ENCODE data around the gene NUP210. TPM values are rescaled to one million over a fixed set of nuclear protein-coding genes. Genes with fewer than 3 reads are reported as not detected.

The NUP210 gene
- total RNA-seq, 1 donor from 2014 or later, result 3.0 TPM

DNA sequence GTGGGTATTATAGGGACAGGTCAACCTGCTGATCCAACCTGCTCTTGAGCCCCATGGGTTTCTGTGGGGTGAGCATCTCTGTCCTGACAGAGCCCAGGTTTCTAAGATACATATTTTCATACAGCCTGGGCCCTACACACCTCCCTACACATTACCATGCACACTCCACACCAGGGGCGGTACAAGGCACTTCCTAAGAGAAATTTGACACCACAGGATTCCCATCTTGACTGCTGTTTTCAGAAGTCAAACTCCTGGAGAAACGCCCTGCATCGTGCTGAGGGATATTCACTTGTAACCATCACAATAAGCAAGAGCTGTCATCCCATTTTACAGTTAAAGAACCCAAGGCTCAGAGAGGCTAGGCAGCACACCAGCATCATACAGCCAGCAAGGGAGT lies 50.1 kb downstream of the NUP210 start:
- H3K4me3 Mint-ChIP-seq (ENCODE audit: unreplicated experiment), result no peak overlapping the region
- H3K27ac Mint-ChIP-seq (ENCODE audit: unreplicated experiment), result no peak overlapping the region
- TF ChIP-seq, protein P1, sequence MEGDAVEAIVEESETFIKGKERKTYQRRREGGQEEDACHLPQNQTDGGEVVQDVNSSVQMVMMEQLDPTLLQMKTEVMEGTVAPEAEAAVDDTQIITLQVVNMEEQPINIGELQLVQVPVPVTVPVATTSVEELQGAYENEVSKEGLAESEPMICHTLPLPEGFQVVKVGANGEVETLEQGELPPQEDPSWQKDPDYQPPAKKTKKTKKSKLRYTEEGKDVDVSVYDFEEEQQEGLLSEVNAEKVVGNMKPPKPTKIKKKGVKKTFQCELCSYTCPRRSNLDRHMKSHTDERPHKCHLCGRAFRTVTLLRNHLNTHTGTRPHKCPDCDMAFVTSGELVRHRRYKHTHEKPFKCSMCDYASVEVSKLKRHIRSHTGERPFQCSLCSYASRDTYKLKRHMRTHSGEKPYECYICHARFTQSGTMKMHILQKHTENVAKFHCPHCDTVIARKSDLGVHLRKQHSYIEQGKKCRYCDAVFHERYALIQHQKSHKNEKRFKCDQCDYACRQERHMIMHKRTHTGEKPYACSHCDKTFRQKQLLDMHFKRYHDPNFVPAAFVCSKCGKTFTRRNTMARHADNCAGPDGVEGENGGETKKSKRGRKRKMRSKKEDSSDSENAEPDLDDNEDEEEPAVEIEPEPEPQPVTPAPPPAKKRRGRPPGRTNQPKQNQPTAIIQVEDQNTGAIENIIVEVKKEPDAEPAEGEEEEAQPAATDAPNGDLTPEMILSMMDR (IDR thresholded peaks at IDR 0.05; ENCODE audit: unreplicated experiment), result no peak
- no peaks in the 10 kb centered on the region for H3K36me3 Mint-ChIP-seq (ENCODE audit: low read depth, unreplicated experiment)
- DNase-seq (ENCODE audit: low spot score), result no peak
- no peaks in the 10 kb centered on the region for H3K9me3 Mint-ChIP-seq (ENCODE audit: unreplicated experiment)
- no peaks in the 10 kb centered on the region for H3K4me1 Mint-ChIP-seq (ENCODE audit: unreplicated experiment)
- H3K27me3 Mint-ChIP-seq (ENCODE audit: unreplicated experiment), result peaks cover 2% of the 10 kb centered on the region

DNA sequence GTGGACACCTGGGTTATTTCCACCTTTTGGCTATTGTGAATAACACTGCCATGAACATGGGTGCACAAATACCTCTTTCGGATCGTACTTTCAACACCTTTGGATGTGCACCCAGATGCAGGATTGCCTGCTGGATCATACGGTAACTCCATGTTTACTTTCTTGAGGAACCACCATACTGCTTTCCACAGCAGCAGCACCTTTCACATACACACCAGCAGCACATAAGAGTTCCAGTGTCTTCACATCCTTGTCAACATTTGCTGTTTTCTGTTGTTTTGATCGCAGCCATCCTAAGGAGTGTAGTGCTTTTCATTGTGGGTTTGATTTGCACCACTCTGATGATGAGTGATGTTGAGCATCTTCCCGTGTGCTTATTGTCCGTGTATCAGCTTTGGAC lies 51.3 kb downstream of the NUP210 start:
- H3K9me3 Mint-ChIP-seq (ENCODE audit: unreplicated experiment), result no peaks in the 10 kb centered on the region
- no peak overlapping the region for H3K27ac Mint-ChIP-seq (ENCODE audit: unreplicated experiment)
- H3K4me1 Mint-ChIP-seq (ENCODE audit: unreplicated experiment), result no peaks in the 10 kb centered on the region
- DNase-seq (ENCODE audit: low spot score), result no peak
- TF ChIP-seq, protein P1 (IDR thresholded peaks at IDR 0.05; ENCODE audit: unreplicated experiment), result no peak
- H3K4me3 Mint-ChIP-seq (ENCODE audit: unreplicated experiment), result no peak overlapping the region
- H3K27me3 Mint-ChIP-seq (ENCODE audit: unreplicated experiment), result peaks cover 2% of the 10 kb centered on the region
- H3K36me3 Mint-ChIP-seq (ENCODE audit: low read depth, unreplicated experiment), result no peaks in the 10 kb centered on the region

DNA sequence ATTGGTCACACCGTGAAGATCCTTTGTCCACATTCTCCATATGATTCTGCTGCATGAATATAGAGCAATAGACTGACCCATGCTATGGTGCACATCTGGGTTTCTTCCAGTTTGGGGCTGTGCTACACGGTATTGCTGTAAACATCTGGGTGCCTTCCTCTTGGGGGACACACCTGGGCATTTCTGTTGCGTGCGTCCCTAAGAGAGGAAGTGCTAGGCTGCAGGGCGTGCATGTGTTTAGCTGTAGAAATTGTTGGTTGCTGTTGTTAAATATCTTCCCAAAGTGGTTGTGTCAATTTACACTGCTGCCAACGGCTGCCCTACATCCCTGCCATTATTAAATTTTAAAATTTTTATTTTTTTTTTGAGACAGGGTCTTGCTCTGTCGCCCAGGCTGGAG lies 52.4 kb downstream of the NUP210 start:
- TF ChIP-seq, protein P1 (IDR thresholded peaks at IDR 0.05; ENCODE audit: unreplicated experiment), result no peak
- no peak for DNase-seq (ENCODE audit: low spot score)
- Mint-ChIP-seq H3K36me3 (ENCODE audit: low read depth, unreplicated experiment) (no peaks in the 10 kb centered on the region), H3K9me3 (ENCODE audit: unreplicated experiment) (no peaks in the 10 kb centered on the region), H3K27ac (ENCODE audit: unreplicated experiment) (no peak overlapping the region), H3K4me3 (ENCODE audit: unreplicated experiment) (no peak overlapping the region), H3K27me3 (ENCODE audit: unreplicated experiment) (peaks cover 4% of the 10 kb centered on the region), H3K4me1 (ENCODE audit: unreplicated experiment) (peaks cover 2% of the 10 kb centered on the region)

DNA sequence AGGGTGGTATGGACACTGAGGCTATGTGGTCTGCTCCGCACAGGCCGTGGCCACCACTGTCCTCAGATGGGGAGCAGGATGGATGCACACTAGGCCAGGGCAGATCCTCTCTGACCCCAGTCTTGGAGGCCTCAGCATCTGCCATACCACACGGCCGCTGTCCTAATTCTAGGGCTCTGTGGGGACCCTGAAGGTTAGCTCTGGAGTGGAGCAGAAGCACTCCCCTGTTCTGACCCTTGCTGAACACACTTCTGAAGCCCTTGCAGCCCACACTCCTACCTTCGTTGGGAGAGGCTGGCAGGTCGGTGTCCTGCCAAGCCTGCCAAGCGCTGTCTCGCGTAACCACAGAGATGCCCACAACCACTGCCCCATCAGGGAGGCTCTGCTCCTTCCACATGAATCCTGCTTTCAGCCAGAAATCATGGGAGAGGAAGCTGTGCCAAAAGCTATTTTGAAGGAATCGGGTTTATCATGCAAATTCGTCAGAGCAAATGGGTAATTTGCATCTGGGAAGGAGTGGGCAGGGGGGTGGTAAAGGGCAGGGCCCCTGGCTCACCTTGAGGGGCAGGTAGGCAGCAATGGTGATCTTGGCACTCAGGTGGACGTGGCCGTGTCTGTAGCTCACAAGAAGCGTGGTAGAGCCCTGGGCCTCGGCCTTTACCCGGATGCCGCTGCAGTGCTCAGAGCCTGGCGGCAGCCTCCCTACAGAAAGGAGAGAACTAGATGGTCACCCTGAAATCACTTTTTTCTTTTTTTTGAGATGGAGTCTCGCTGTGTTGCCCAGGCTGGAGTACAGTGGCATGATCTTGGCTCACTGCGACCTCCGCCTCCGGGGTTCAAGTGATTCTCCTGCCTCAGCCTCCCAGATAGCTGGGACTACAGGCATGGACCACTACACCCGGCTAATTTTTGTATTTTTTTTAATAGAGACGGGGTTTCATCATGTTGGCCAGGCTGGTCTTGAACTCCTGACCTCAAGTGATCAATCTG lies 54.4 kb downstream of the NUP210 start:
- H3K27me3 Mint-ChIP-seq (ENCODE audit: unreplicated experiment), result peaks cover 2% of the 10 kb centered on the region
- TF ChIP-seq, protein P1 (IDR thresholded peaks at IDR 0.05; ENCODE audit: unreplicated experiment), result no peak
- H3K36me3 Mint-ChIP-seq (ENCODE audit: low read depth, unreplicated experiment), result no peaks in the 10 kb centered on the region
- no peak for DNase-seq (ENCODE audit: low spot score)
- H3K9me3 Mint-ChIP-seq (ENCODE audit: unreplicated experiment), result no peaks in the 10 kb centered on the region
- H3K4me3 Mint-ChIP-seq (ENCODE audit: unreplicated experiment), result no peak overlapping the region
- peaks cover 2% of the 10 kb centered on the region for H3K4me1 Mint-ChIP-seq (ENCODE audit: unreplicated experiment)
- H3K27ac Mint-ChIP-seq (ENCODE audit: unreplicated experiment), result no peak overlapping the region
